Spleen (tissue), 11 donors: ENCODE measurements around the gene ACTA2. TPM values are rescaled to one million over a fixed set of nuclear protein-coding genes. Genes with fewer than 3 reads are reported as not detected.

ENCODE experiments used
- DNase-seq: peaks from one replicate; pipeline ENCODE4 v3.0.0-alpha.2; 2020
- H3K27ac ChIP-seq, 8 donors: fragments of 200-600 bp; sonication (generic) in 7 of 8; 1 replicate in 4 of 8; 2 replicates in 4 of 8; pipeline versions ENCODE4 v1.5.0 to v1.8.0; 2016 to 2021; ENCODE audit warnings: inconsistent platforms in 4 of 8, mild to moderate bottlenecking in 4 of 8, moderate library complexity in 1 of 8
- H3K27me3 ChIP-seq, 7 donors: fragments of 200-600 bp; sonication (generic) in 6 of 7; replicated peaks in 1 of 7; 1 replicate in 4 of 7; 2 replicates in 3 of 7; pipeline versions ENCODE4 v1.5.0 to v1.8.0; 2016 to 2021; ENCODE audit warnings: inconsistent platforms in 3 of 7, mild to moderate bottlenecking in 1 of 7
- H3K36me3 ChIP-seq, 6 donors: fragments of 200-600 bp; sonication (generic) in 5 of 6; 1 replicate in 4 of 6; 2 replicates in 2 of 6; pipeline versions ENCODE4 v1.5.0 to v1.8.0; 2016 to 2021; ENCODE audit warnings: inconsistent platforms in 2 of 6
- H3K4me1 ChIP-seq, 6 donors: fragments of 200-600 bp; sonication (generic) in 5 of 6; 1 replicate in 3 of 6; 2 replicates in 3 of 6; pipeline versions ENCODE4 v1.5.0 to v1.8.0; 2016 to 2021; ENCODE audit warnings: inconsistent platforms in 3 of 6
- H3K4me3 ChIP-seq, 8 donors: fragments of 200-600 bp; sonication (generic) in 7 of 8; 1 replicate in 4 of 8; 2 replicates in 4 of 8; pipeline versions ENCODE4 v1.5.0 to v1.8.0; 2016 to 2021; ENCODE audit warnings: inconsistent platforms in 4 of 8, mild to moderate bottlenecking in 4 of 8, moderate library complexity in 2 of 8
- H3K9me3 ChIP-seq, 8 donors: fragments of 200-600 bp; sonication (generic) in 7 of 8; 1 replicate in 4 of 8; 2 replicates in 4 of 8; pipeline versions ENCODE4 v1.5.0 to v1.8.0; 2016 to 2021; ENCODE audit warnings: inconsistent platforms in 4 of 8
- CTCF ChIP-seq, 11 experiments: fragments of 200-600 bp in 7 of 11; fragments of 450-650 bp in 4 of 11; sonication (generic) in 4 of 11; IDR thresholded peaks in 8 of 11; conservative IDR thresholded peaks in 3 of 11; 1 replicate in 7 of 11; 2 replicates in 4 of 11; pipeline versions ENCODE4 v1.4.0 to v1.8.0; 2016 to 2021; ENCODE audit warnings: antibody characterized with exemption in 11 of 11, inconsistent platforms in 4 of 11, mild to moderate bottlenecking in 1 of 11
- POLR2A ChIP-seq, 3 donors: fragments of 450-650 bp; IDR thresholded peaks; one replicate each; pipeline ENCODE4 v1.5.1; 2017; ENCODE audit warnings: antibody characterized with exemption in 3 of 3, mild to moderate bottlenecking in 1 of 3
- POLR2AphosphoS5 ChIP-seq, 3 donors: sonication (generic); formaldehyde crosslinking; IDR thresholded peaks; one replicate each; pipeline ENCODE4 v1.5.1; 2017; ENCODE audit warnings: antibody characterized with exemption in 3 of 3
- WGBS, 5 donors: extraction: QIAGEN DNeasy Blood & Tissue Kit in 3 of 5; methylation state at CpG; one replicate each; pipeline versions ENCODE4 v1.1.5 to v1.1.7; 2013 to 2018; 5-methylcytosine and 5-hydroxymethylcytosine counted together
- intact Hi-C: fragments of 100-400 bp; cut with DNase I; formaldehyde crosslinking; loops from one replicate; pipeline ENCODE4 v1.15.0; 2023; ENCODE audit warnings: low total_unique reads
- polyA plus RNA-seq, 3 donors: library from polyadenylated mRNA; stranded (reverse); fragments of 200-250 nt; gene quantifications; one replicate each; pipeline ENCODE4 v1.2.1, GENCODE V29; 2013
- total RNA-seq, 7 donors: library from RNA; depleted of rRNA in 3 of 7; stranded (reverse); fragments of >200 nt in 3 of 7; fragmentation: NEBNext Ultra II Directional in 4 of 7; extraction: Animal tissue kit (Norgen Biotek cat#: 25700) in 4 of 7; gene quantifications; one replicate each; pipeline versions ENCODE4 v1.1.0 to v1.2.1, GENCODE V29; 2016 to 2021
- donor health status: healthy with polysubstance abuse.
- donor health status: DM: no; HTN: no; CAD: no; lungs with moderate emphysema.
- donor health status: DM: no; HTN: no; CAD: no.
- donor health status: Bipolar disorder and iron deficiency.
- donor health status: healthy.
- donor health status: DM: no; HTN: no; CAD: no.
- donor health status: DM: yes; HTN: yes; CAD: no.

The ACTA2 gene
- total and polyA plus RNA-seq, 10 donors: 104 to 1,421 (median 233) TPM

GRCh38 chr10:88943778-88944177 is 8.8 kb downstream of the ACTA2 start:
- intact Hi-C loops: no loop called here
- WGBS, 5 donors: 81 to 89% (median 85%) methylated on average over 3 of the region's 3 CpGs
- TF ChIP-seq POLR2AphosphoS5 (IDR thresholded peaks at IDR 0.05) (peak in 1 of 3 donors; percentile 42), POLR2A (IDR thresholded peaks at IDR 0.05) (no peak)
- Histone ChIP-seq H3K9me3 (no peaks in the 10 kb centered on the region), H3K27me3 (no peaks in the 10 kb centered on the region), H3K4me3 (no peak overlapping the region), H3K27ac (peak overlapping the region in 1 of 8 donors; percentile 7), H3K4me1 (peaks cover 0 to 35% (median 16%) of the 10 kb centered on the region in 6 donors), H3K36me3 (peaks cover 0 to 65% (median 21%) of the 10 kb centered on the region in 6 donors)
- no peak for DNase-seq

- H3K9me3 ChIP-seq: no peaks in the 10 kb centered on the region
- H3K4me3 ChIP-seq: no peak overlapping the region
- DNase-seq: no peak
- 91 to 97% (median 92%) methylated on average over 6 of the region's 6 CpGs for WGBS, 5 donors
- H3K36me3 ChIP-seq: peaks cover 0 to 87% (median 31%) of the 10 kb centered on the region in 6 donors
- TF ChIP-seq POLR2A (IDR thresholded peaks at IDR 0.05) (no peak), POLR2AphosphoS5 (IDR thresholded peaks at IDR 0.05) (peak in 1 of 3 donors; percentile 52), CTCF (IDR thresholded peaks at IDR 0.05 in 8 of 11, conservative IDR thresholded peaks at IDR 0.05 in 3 of 11) (no peak)
- H3K4me1 ChIP-seq: peaks cover 0 to 34% (median 18%) of the 10 kb centered on the region in 6 donors
- no peak overlapping the region for H3K27ac ChIP-seq
- intact Hi-C loops: no loop called here
- H3K27me3 ChIP-seq: no peaks in the 10 kb centered on the region
Observed at GRCh38 chr10:88941026-88941425, 11.5 kb downstream of the ACTA2 start.

- intact Hi-C loops: loop anchor here (5.0 kb wide), 1 partner anchor 273 kb away; no protein-coding TSS in a partner anchor
- 89 to 98% (median 98%) methylated on average over 2 of the region's 2 CpGs for WGBS, 5 donors
- Histone ChIP-seq H3K27me3 (no peaks in the 10 kb centered on the region), H3K4me1 (peaks cover 0 to 29% (median 17%) of the 10 kb centered on the region in 6 donors), H3K4me3 (no peak overlapping the region), H3K36me3 (peaks cover 0 to 100% (median 31%) of the 10 kb centered on the region in 6 donors), H3K9me3 (no peaks in the 10 kb centered on the region), H3K27ac (no peak overlapping the region)
- DNase-seq: no peak
- no peak for TF ChIP-seq CTCF (IDR thresholded peaks at IDR 0.05 in 8 of 11, conservative IDR thresholded peaks at IDR 0.05 in 3 of 11)
- no peak for TF ChIP-seq POLR2A (IDR thresholded peaks at IDR 0.05)
- TF ChIP-seq POLR2AphosphoS5 (IDR thresholded peaks at IDR 0.05): no peak
Observed at GRCh38 chr10:88938938-88939337, 13.6 kb downstream of the ACTA2 start.

- Histone ChIP-seq H3K9me3 (no peaks in the 10 kb centered on the region), H3K27ac (no peak overlapping the region), H3K27me3 (no peaks in the 10 kb centered on the region), H3K36me3 (peaks cover 0 to 98% (median 31%) of the 10 kb centered on the region in 6 donors), H3K4me3 (no peak overlapping the region), H3K4me1 (peaks cover 0 to 22% (median 14%) of the 10 kb centered on the region in 6 donors)
- WGBS, 5 donors: 91 to 97% (median 94%) methylated on average over 3 of the region's 3 CpGs
- intact Hi-C loops: loop anchor here (5.0 kb wide), 1 partner anchor 274 kb away; no protein-coding TSS in a partner anchor
- no peak for TF ChIP-seq CTCF (IDR thresholded peaks at IDR 0.05 in 8 of 11, conservative IDR thresholded peaks at IDR 0.05 in 3 of 11)
- peak in 1 of 3 donors; percentile 53 for TF ChIP-seq POLR2AphosphoS5 (IDR thresholded peaks at IDR 0.05)
- DNase-seq: no peak
Observed at GRCh38 chr10:88938039-88938438, 14.5 kb downstream of the ACTA2 start.
